GM12892 (cell line): Measurements from ENCODE around the gene KCNK5.

Source experiments
- DNase-seq: peaks from one replicate; pipeline ENCODE4 v3.0.0; 2011; ENCODE audit not compliant: insufficient read length
- FAIRE-seq: peaks from 2 replicates; lab custom pipeline; 2011; peaks lifted over from hg19 to GRCh38; lab: Jason Lieb, UNC
- POLR2A ChIP-seq: IDR thresholded peaks from 2 replicates; pipeline ENCODE4 v1.6.1; 2011; ENCODE audit warnings: low read depth, low read length, control low read depth
- POLR2AphosphoS5 ChIP-seq: IDR thresholded peaks from 2 replicates; pipeline ENCODE4 v1.6.1; 2011; ENCODE audit warnings: low read depth, low read length, control low read depth
- TAF1 ChIP-seq: IDR thresholded peaks from 2 replicates; pipeline ENCODE4 v1.6.1; 2011; ENCODE audit warnings: low read depth, mild to moderate bottlenecking, control low read depth, low read length, borderline replicate concordance

Gene KCNK5

GRCh38 chr6:39224523-39225182 lies 4.6 kb downstream of the KCNK5 start:
- no peak for FAIRE-seq
- DNase-seq: no peak
- TF ChIP-seq POLR2AphosphoS5 (no peak), POLR2A (no peak), TAF1 (no peak)

- DNase-seq: no peak
- TF ChIP-seq TAF1 (no peak), POLR2AphosphoS5 (no peak), POLR2A (no peak)
- FAIRE-seq: no peak
These were observed 5.3 kb downstream of the KCNK5 start for GRCh38 chr6:39224011-39224410.

- no peak for FAIRE-seq
- no peak for DNase-seq
- TF ChIP-seq TAF1 (no peak), POLR2A (no peak), POLR2AphosphoS5 (no peak)
These were observed 5.7 kb downstream of the KCNK5 start for GRCh38 chr6:39223555-39223954.

GRCh38 chr6:39223061-39223460 lies 6.2 kb downstream of the KCNK5 start:
- TF ChIP-seq TAF1 (no peak), POLR2A (no peak), POLR2AphosphoS5 (no peak)
- FAIRE-seq (no peak), DNase-seq (no peak)

DNA sequence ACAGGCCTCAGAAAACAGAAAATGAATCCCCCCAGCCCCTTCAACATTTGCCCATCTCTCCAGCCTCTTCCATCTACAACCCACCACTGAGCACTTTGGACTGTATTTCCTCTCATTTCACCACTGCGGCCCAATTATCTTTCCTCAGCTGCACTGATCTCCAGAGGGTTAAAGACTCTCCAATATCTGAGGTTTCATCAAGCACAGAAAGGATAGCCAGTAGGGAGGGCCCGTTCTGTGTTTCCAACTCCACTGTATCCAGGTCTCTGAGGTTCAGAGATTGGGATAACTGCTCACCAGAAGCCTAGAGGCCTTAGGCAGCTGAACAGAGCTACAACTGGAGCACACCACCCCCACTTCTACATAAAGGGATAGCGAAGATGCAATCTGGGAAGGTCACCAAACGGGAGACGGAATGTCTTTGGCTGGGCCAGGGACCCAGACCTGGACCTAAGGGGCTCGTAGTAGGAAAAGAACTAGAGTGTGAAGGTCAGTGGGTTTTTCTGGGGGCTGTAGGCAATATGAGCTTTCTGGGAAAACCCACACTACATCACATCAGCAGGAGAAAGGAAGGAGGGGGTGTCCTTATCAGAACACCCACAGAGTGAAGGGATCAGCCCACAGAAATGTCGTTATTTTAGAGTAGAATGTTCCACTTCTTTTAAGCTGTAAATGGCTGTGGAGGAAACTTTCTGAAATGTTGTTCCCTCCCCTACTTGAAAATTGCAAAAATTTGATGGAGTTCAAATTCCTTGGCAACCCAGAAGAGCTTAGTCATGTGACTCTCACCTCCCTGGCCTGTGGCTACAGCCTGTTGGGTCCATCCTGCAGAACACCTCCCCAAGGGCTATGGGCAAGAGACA lies 7.3 kb downstream of the KCNK5 start:
- TF ChIP-seq POLR2AphosphoS5: no peak
- no peak for TF ChIP-seq TAF1
- TF ChIP-seq POLR2A: no peak
- FAIRE-seq (no peak), DNase-seq (no peak)

GRCh38 chr6:39221115-39221514 lies 8.2 kb downstream of the KCNK5 start:
- DNase-seq: no peak
- FAIRE-seq: no peak
- TF ChIP-seq POLR2A: no peak

GRCh38 chr6:39218868-39219567 lies 10.3 kb downstream of the KCNK5 start:
- no peak for DNase-seq

GRCh38 chr6:39217177-39217864 lies 12.0 kb downstream of the KCNK5 start:
- FAIRE-seq (no peak), DNase-seq (no peak)
- TF ChIP-seq TAF1 (no peak), POLR2AphosphoS5 (no peak)

More at GRCh38 chr6:39218868-39219567, 10.3 kb downstream of the KCNK5 start:
- peak; percentile 30 for FAIRE-seq
- no peak for TF ChIP-seq POLR2A
- no peak for TF ChIP-seq POLR2AphosphoS5
- no peak for TF ChIP-seq TAF1

GRCh38 chr6:39215640-39216158 lies 13.6 kb downstream of the KCNK5 start:
- TF ChIP-seq POLR2A: no peak
- TF ChIP-seq POLR2AphosphoS5: no peak
- no peak for TF ChIP-seq TAF1
- DNase-seq (no peak), FAIRE-seq (no peak)

DNA sequence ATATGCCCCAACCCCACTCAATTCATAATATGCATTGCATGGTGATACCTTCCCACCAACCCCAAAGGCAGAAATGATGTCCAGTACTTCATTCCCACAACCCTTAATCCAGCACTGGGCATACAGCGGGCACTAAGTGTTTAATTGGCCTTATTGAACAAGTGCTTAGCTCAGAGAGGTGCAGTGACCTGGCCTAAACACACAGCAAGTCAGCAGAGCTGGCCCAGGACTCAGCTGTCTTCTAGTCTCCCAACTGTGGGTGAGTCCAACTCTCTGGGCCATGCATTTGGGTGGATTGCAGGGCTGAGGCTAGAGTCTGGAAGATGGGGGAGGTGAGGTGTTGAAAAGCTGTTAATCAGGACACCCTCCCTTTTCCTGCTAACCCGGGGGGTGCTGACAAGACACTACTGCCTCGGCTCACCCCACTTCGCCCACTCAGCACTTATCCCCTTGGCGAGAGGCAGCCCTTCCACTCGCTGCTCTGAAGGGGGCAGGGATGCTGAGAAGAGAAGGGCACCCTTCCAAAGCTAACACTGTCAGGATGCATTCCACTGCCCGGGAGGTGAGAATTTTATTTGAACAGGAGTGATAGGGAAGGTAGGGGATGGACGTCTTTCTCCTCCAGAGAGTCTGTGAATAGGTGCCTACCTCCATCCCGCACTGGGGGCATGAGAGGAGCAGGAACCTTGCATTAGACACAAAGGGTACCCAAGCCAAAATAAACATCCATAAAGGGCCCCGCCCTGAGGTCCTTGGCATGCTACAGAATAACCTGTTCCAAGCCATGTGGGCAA lies 14.2 kb downstream of the KCNK5 start:
- DNase-seq: no peak
- TF ChIP-seq TAF1: no peak
- no peak for TF ChIP-seq POLR2A
- no peak for TF ChIP-seq POLR2AphosphoS5
- no peak for FAIRE-seq
